Measurements from ENCODE around the gene THAP10. TPM values are rescaled to one million over a fixed set of nuclear protein-coding genes. Genes with fewer than 3 reads are reported as not detected.
"Not testable (repeated sequence)": the region's sequence is repeated elsewhere in the genome, so short reads cannot be mapped to it uniquely, and the experiment has no call there.

The THAP10 gene
- total RNA-seq, 3 donors from 2014 or later (not counting 1 experiment from before 2014, with no cell fraction given): not detected

DNA sequence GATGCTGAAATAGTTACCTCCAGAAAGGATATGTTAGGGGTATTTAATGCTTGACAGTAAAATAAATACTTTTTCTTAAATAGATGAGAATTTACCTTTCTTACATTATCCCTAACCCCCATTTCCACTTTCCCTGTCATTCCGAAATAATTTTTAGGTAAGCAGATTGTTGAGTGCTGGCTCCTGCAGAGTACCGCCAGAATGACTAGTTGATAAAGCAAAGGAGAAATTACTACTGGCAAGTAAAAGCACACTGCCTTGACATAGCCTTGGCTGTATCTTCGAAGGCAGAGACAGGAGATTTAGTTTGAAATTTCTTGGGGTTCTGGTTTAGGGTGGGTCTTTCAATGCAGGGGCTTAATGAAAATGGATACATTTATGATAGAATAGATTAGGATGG is 41.2 kb upstream of the THAP10 start:
- TF ChIP-seq, protein P1, sequence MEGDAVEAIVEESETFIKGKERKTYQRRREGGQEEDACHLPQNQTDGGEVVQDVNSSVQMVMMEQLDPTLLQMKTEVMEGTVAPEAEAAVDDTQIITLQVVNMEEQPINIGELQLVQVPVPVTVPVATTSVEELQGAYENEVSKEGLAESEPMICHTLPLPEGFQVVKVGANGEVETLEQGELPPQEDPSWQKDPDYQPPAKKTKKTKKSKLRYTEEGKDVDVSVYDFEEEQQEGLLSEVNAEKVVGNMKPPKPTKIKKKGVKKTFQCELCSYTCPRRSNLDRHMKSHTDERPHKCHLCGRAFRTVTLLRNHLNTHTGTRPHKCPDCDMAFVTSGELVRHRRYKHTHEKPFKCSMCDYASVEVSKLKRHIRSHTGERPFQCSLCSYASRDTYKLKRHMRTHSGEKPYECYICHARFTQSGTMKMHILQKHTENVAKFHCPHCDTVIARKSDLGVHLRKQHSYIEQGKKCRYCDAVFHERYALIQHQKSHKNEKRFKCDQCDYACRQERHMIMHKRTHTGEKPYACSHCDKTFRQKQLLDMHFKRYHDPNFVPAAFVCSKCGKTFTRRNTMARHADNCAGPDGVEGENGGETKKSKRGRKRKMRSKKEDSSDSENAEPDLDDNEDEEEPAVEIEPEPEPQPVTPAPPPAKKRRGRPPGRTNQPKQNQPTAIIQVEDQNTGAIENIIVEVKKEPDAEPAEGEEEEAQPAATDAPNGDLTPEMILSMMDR (IDR thresholded peaks at IDR 0.05): no peak
- no peaks in the 10 kb centered on the region for H3K27me3 ChIP-seq (ENCODE audit: control insufficient read depth, insufficient read depth, low read length)
- H3K9me3 ChIP-seq (ENCODE audit: control insufficient read depth, insufficient read depth, low read length): no peaks in the 10 kb centered on the region
- H3K4me3 ChIP-seq (ENCODE audit: low read length): no peak overlapping the region
- no peaks in the 10 kb centered on the region for H3K36me3 ChIP-seq (ENCODE audit: control insufficient read depth, insufficient read depth, low read length)
- no peak overlapping the region for H3K27ac Mint-ChIP-seq
- H3K4me1 Mint-ChIP-seq: no peaks in the 10 kb centered on the region
- H3K27me3 Mint-ChIP-seq (ENCODE audit: low read depth in 2 of 2): peaks cover 8 to 43% of the 10 kb centered on the region in 2 donors
- no peaks in the 10 kb centered on the region for H3K4me1 ChIP-seq (ENCODE audit: control insufficient read depth, insufficient read depth, low read length)
- 78% methylated on average over 3 of the region's 3 CpGs for WGBS (ENCODE audit: insufficient coverage)
- no peaks in the 10 kb centered on the region for H3K9me3 Mint-ChIP-seq
- DNase-seq (no peak), ATAC-seq (no peak)
- no peak overlapping the region for H3K27ac ChIP-seq (ENCODE audit: low read length)
- H3K4me3 Mint-ChIP-seq: no peak overlapping the region
- H3K36me3 Mint-ChIP-seq: no peaks in the 10 kb centered on the region
- intact Hi-C loops (cut with micrococcal nuclease): no loop called here

DNA sequence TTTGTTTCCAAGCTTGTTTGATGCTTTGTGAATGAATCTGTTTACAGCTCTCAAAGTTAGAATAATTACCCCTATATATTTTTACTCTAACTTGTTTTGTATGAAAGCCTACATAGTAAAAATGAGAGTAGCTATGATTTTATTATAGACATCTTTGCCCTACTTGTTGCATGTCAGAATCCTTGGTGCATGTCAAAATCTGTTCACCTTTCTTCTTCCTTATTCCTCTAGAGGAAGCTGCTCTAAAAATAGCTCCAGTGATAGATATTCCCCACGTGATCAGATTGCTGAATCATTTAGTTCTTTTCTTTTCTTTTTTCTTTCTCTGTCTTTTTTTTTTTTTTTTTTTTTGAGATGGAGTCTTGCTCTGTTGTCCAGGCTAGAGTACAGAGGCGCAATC is 40.2 kb upstream of the THAP10 start:
- TF ChIP-seq, protein P1 (IDR thresholded peaks at IDR 0.05): no peak
- no peaks in the 10 kb centered on the region for H3K9me3 ChIP-seq (ENCODE audit: control insufficient read depth, insufficient read depth, low read length)
- no peaks in the 10 kb centered on the region for H3K36me3 Mint-ChIP-seq
- H3K36me3 ChIP-seq (ENCODE audit: control insufficient read depth, insufficient read depth, low read length): no peaks in the 10 kb centered on the region
- no peaks in the 10 kb centered on the region for H3K9me3 Mint-ChIP-seq
- H3K4me1 Mint-ChIP-seq: no peaks in the 10 kb centered on the region
- no peaks in the 10 kb centered on the region for H3K27me3 ChIP-seq (ENCODE audit: control insufficient read depth, insufficient read depth, low read length)
- 100% methylated on average over 1 of the region's 2 CpGs for WGBS (ENCODE audit: insufficient coverage)
- H3K27me3 Mint-ChIP-seq (ENCODE audit: low read depth in 2 of 2): peaks cover 12 to 43% of the 10 kb centered on the region in 2 donors
- H3K4me1 ChIP-seq (ENCODE audit: control insufficient read depth, insufficient read depth, low read length): no peaks in the 10 kb centered on the region
- no peak for ATAC-seq
- DNase-seq: no peak
- H3K27ac ChIP-seq (ENCODE audit: low read length): no peak overlapping the region
- H3K4me3 Mint-ChIP-seq: no peak overlapping the region
- H3K27ac Mint-ChIP-seq: no peak overlapping the region
- H3K4me3 ChIP-seq (ENCODE audit: low read length): no peak overlapping the region
- intact Hi-C loops (cut with micrococcal nuclease): no loop called here

DNA sequence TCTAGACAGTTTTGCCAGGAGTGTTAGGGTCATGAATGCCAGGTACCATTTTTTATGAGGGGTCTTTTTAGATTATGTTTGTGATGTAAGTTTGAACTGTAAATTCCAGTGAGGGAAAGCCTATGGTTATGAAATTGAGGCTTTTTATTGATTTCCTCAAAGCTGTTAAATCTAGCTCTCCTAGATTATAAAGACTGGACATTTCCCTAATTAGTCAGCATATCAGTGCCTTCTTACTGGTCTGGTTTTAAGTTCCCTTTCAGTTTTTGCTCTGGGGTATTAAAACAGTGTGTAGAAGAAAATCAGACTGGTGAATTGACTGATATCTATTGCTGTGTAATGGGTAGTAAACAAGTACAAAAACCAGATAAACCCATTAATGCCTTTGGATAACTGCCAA is 39.6 kb upstream of the THAP10 start:
- Mint-ChIP-seq H3K36me3 (no peaks in the 10 kb centered on the region), H3K9me3 (no peaks in the 10 kb centered on the region), H3K27me3 (ENCODE audit: low read depth in 2 of 2) (peaks cover 12 to 42% of the 10 kb centered on the region in 2 donors), H3K4me3 (no peak overlapping the region), H3K27ac (no peak overlapping the region), H3K4me1 (no peaks in the 10 kb centered on the region)
- no peaks in the 10 kb centered on the region for H3K27me3 ChIP-seq (ENCODE audit: control insufficient read depth, insufficient read depth, low read length)
- TF ChIP-seq, protein P1 (IDR thresholded peaks at IDR 0.05): no peak
- no peaks in the 10 kb centered on the region for H3K4me1 ChIP-seq (ENCODE audit: control insufficient read depth, insufficient read depth, low read length)
- ATAC-seq (no peak), DNase-seq (no peak)
- H3K27ac ChIP-seq (ENCODE audit: low read length): no peak overlapping the region
- no peaks in the 10 kb centered on the region for H3K36me3 ChIP-seq (ENCODE audit: control insufficient read depth, insufficient read depth, low read length)
- no peaks in the 10 kb centered on the region for H3K9me3 ChIP-seq (ENCODE audit: control insufficient read depth, insufficient read depth, low read length)
- intact Hi-C loops (cut with micrococcal nuclease): no loop called here
- no peak overlapping the region for H3K4me3 ChIP-seq (ENCODE audit: low read length)

DNA sequence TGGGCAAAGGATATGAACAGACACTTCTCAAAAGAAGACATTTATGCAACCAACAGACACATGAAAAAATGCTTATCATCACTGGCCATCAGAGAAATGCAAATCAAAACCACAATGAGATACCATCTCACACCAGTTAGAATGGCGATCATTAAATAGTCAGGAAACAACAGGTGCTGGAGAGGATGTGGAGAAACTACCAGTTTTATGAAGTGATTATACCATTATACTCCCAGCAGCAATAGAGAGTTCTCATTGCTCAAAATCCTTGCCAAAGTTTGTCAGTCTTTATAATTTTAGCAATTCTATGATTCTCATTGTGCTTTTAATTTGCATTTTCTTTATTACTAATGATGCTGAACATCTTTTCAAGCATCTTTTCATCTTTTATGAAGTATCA is 34.7 kb upstream of the THAP10 start:
- H3K36me3 ChIP-seq (ENCODE audit: control insufficient read depth, insufficient read depth, low read length); DNase-seq; H3K4me3 ChIP-seq (ENCODE audit: low read length); ATAC-seq; H3K9me3 Mint-ChIP-seq; H3K27me3 ChIP-seq (ENCODE audit: control insufficient read depth, insufficient read depth, low read length); H3K4me1 Mint-ChIP-seq; H3K4me3 Mint-ChIP-seq; H3K9me3 ChIP-seq (ENCODE audit: control insufficient read depth, insufficient read depth, low read length); intact Hi-C loops (cut with micrococcal nuclease); H3K36me3 Mint-ChIP-seq; H3K27ac Mint-ChIP-seq; H3K27ac ChIP-seq (ENCODE audit: low read length); H3K4me1 ChIP-seq (ENCODE audit: control insufficient read depth, insufficient read depth, low read length): not testable (repeated sequence)
- H3K27me3 Mint-ChIP-seq (ENCODE audit: low read depth in 2 of 2): peaks cover 16 to 47% of the 10 kb centered on the region in 2 donors
- WGBS (ENCODE audit: insufficient coverage): no CpG with 5 or more reads among the region's 1 CpG
